Glomerular endothelial cell (primary cell): ENCODE data around the gene EPHB1. TPM values are rescaled to one million over a fixed set of nuclear protein-coding genes. Genes with fewer than 3 reads are reported as not detected.
"Not testable (repeated sequence)": the region's sequence is repeated elsewhere in the genome, so short reads cannot be mapped to it uniquely, and the experiment has no call there.

Experiments used
- DNase-seq: peaks from one replicate; pipeline ENCODE4 v3.0.0-alpha.2; 2011; ENCODE audit warnings: low read depth, low spot score; ENCODE audit errors: extremely low read depth
- total RNA-seq: library from RNA; depleted of rRNA; stranded (reverse); fragments of >200 nt; gene quantifications from 2 replicates; pipeline ENCODE4 v1.2.3, GENCODE V29; 2015

The EPHB1 gene
- total RNA-seq, 1 donor from 2014 or later = 25.7 TPM

DNA sequence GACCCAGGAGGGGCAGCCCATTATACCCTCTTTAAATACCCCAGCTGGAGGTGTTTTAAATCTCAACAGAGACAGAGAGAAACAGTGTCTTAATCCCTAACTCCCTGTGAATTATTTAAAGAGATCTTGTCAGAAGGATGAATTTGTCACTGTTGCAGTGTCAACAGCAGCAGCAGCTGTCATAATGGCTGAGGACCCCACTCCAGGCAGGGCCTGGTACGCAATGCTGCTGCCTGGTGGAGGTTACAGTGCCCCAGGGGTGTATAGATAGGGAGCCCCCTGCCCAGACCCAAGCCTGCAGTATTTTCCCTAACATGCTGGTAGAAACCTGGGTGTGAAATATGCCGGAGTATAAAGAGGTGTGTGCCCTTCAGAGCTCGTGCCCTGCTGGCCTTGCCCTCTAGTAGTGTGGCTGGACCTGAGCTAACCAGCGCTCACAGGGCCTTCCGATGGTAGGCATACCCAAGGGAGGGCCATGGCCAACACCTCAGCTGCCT lies 143.0 kb downstream of the EPHB1 start:
- DNase-seq = no peak

DNA sequence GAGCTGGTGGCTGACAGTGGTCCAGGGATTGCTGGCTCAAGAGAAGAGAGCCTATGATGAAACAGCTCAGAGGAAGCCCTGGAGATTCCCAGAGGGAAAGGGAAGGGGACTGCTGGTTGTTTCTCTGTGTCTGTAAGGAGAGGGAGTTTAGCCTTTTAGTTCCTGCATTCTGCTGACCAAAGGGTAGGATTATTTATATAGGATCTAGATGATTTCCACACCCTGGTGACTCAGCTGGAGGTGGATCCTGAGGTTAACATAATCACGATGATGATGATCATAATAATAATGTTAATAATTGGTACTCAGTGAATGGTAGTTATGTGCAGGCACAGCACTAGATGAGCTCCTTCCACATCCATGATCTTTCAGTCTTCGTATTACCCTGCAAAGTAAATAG lies 144.9 kb downstream of the EPHB1 start:
- DNase-seq = no peak

DNA sequence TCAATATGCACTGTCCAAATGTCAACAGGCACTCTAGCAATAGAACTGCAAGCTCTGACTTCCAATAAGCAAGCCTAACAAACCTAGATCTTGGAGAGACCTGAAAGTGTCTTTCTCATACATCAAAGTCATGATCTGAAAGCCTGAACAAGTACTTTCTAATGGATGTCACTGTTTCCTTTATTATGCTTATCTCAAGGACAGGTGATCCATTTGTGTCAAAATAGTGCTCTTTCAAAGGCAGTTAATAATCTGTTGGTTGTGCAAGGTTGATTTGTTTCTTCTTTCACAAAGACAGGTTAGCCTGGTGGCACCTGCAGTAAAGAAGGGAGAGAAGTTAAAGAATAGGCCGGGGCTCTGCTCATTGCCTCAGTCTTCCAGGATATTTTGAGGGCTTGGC lies 146.8 kb downstream of the EPHB1 start:
- DNase-seq = no peak

DNA sequence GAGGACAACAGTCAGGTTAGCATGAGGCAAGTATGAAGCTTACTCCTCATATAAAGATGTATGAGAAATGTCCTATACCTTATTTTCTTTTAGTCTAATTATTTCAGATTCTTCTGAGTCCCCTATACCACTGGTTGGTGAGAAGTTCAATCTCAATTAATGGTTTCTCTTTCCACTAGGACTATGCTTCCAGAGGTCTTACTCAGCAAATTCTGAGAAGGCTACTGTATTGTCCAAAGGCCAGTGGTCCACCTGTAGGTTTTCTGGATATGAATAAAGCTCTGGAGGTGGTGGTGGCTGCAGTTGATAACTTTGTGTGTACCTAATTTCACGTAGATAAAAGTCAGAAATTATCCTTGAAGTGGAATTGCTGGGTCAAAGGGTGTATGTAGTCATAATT lies 149.4 kb downstream of the EPHB1 start:
- no peak for DNase-seq

DNA sequence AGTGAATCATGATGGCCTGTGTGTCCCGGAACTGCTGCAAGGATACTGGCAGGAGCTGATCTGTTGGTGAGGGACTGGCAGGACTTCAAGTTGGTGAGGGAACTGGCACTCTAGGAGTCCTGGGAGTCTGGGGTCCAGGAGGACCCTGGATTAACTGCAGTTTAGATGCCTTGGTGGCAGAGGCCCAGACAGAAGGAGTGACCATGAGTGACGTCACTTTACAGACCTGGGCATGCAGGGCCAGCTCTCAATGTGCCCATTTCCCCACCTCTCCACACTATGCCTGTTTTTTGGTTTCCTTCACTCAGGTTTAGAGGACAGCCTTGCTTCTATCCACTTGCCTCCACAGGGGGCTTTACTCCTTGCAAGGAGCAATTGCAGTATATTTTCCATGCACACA lies 154.1 kb downstream of the EPHB1 start:
- no peak for DNase-seq

DNA sequence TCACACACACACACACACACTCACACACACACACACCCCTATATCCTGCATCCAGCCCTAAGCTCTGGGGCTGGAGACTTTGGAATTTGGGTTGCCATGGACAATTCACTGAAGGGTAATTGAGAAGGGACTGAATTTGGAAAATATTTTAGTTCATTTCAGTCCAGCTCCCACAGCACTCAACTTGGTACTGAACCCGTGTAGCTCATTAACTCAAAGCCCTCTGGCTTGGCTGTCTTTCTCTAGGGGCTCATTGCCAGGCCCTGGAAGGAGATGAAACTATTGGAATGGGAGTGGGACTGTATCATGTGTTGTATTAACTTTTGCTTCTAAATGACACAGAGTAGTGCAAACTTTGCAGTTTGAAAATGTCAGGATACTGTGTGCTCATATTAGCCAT lies 157.3 kb downstream of the EPHB1 start:
- DNase-seq = no peak

DNA sequence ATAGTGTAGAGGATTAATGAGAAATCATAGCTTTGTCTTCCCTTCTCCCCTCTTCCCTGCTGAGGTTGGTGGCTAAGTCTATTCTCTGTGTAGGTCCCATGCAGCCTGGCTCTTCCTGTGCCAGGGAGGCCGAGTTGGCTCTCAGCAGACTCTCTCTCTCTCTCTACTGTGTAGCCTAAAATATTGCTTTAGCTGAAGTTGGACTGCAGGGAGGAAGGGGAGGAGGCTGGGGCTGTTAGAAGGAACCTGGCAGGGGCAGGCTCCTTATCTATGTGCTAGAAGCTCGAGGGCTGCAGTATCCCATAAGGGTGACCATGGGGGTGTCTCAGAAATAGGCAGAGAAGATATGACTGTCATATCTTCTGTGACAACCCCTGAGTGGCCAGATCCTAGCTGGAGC lies 160.8 kb downstream of the EPHB1 start:
- DNase-seq = no peak

DNA sequence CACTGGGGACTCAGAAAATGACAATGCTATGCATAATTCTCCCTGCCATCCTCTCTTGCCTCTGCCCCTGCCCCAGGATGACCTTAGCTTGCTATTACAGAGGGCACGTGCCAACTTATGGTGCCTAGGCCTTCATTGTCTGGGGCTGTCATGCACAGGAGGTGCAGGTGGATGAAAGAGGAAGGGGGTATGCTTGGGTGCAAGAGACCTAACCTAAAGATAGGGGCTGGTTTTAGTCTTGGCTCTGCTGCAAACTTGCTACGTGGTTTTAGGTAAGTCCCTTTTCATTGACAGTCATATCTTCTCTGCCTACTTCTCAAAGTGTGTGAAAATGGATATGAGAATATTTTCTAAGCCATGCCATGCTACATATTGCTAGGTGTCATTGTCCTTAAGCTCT lies 161.3 kb downstream of the EPHB1 start:
- DNase-seq = no peak

DNA sequence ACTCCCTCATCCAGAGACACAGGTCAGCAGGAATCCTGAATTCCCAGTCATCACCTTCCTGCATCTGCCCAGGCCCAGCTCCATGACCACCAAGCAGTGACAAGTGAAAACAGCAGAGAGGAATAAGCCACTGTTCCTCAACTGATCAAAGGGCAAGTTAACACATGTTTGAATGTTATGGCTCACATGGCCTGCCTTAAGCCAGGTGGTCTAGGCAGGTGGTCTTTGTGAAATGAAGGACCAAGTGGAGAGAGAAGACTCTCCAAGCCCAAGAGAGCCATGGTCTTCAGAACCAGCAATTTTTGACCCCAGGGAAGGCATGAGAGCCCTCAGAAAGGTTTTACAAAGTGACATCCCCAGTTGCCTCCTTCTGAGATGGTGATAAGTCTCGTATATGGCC lies 161.8 kb downstream of the EPHB1 start:
- no peak for DNase-seq

DNA sequence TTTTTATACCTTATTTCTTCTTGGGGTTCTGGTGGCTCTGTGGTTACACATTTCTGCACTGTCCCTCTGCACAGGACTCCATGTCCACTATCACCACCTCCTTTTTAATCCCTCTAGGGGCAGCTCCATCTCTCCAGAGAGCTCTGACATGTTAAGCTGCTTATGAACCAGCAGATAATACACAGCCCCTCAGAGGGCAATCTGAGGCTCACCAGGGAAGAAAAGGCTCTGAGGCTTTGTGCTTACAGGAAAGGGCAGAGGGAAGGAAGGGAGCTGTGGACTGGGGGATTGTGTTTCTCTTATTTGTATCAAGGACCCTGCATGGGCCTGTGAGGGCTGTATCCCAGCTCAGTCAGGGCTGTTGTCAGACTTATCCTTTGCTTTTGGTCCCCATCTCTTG lies 164.5 kb downstream of the EPHB1 start:
- no peak for DNase-seq

DNA sequence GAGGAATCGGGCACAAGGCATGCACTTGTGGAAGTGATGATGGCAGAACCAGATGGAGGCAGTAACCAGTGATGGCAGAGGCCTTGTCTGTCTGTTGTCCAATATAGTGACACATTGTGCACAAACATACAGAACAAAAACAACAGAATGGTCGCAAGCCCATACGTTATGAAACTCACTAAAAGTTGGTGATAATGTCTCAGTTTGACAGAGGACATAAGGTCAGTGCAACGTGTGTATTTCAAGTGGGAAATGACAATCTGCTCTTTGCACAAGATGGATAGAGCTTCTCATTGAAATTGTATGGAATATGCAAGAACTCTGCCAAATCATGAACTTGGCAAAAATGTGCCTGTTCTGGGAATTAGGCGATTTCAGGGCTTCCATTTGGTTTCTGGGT lies 169.2 kb downstream of the EPHB1 start:
- no peak for DNase-seq

DNA sequence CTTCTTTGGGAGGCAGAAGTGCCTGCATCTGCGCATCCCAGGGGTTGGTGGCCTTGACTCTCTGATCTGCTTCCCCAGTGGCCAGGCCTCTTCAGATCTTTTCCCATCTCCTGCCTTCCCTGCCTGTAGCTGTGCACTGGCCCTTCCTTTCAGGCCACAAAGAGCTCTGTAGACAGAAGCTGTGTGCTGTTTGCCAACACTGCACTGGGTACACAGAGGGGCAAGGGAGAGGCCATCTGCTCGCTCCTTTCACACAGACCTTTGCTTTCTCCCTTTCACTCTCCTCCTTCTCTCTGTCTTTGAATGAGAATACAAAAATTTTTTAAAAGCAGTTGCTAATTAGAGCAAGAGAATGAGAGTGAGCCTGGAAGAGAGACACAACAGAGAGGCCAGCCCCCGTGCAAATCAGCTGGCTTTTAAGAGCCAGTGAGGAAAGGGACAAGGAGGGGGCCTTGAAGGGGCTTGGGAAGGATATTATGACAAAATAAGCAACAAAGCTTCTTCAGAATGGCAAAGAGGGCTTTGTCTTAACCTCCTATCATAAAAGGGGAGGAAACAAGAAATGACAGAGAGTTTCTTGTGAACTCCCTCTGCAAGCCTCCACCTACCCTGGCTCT lies 170.9 kb downstream of the EPHB1 start:
- DNase-seq = no peak

DNA sequence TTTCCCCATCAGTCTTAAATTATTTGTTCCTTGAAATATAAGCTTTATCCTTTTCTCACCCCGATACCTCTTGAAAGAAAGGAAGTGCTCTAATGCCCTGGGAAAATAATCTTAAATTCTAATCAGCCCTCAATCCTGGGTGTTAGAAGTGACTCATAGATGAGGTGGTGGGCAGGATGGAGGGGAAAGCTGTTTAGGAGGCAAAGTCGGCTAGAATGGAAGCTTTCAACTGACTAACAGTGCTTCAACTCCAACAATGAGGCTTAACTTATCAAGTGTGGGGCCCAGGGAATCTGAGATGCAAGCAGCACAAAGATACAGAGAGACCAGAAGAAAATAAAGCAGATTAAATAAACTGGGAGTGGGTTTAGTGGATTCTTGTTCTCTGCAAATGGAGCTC lies 175.8 kb downstream of the EPHB1 start:
- DNase-seq = no peak

DNA sequence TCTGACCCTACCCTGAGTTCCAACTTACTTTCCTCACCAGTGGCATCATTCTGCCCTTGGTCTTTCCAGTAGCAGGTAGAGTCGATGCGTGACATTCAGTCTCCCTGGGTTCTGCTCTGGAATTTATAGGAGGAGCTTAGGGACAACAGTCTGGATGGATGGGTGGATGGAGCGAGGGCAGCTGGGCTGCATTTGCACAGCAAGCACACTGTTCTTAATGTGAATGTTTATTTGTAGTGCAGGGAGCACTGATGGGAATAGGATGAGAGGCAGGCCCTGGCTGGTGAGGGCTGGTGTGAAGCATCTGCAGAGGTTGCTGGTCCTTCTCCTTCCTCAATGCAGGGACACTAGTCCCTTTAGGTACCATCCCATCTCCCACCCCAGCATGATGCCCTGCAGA lies 176.2 kb downstream of the EPHB1 start:
- no peak for DNase-seq

DNA sequence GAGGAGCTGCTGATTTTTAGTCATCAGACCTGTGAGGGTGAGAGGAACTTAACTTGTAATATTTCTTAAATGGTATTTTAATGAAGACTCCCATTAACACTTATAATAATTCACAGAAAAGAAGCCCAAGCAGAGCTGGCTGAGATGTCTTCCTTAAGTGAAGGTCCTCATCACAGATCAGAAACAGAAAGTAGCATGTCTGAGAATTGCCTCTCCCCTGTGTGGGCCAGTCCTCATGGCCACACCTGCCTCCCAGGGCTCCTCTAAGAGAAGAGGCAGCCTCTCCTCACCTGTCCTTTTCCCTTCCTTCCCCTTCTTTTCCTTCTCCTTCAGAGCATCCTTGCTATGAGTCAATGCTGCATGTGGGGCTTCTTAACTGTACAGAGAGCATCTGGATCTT lies 176.8 kb downstream of the EPHB1 start:
- not testable (repeated sequence) for DNase-seq

DNA sequence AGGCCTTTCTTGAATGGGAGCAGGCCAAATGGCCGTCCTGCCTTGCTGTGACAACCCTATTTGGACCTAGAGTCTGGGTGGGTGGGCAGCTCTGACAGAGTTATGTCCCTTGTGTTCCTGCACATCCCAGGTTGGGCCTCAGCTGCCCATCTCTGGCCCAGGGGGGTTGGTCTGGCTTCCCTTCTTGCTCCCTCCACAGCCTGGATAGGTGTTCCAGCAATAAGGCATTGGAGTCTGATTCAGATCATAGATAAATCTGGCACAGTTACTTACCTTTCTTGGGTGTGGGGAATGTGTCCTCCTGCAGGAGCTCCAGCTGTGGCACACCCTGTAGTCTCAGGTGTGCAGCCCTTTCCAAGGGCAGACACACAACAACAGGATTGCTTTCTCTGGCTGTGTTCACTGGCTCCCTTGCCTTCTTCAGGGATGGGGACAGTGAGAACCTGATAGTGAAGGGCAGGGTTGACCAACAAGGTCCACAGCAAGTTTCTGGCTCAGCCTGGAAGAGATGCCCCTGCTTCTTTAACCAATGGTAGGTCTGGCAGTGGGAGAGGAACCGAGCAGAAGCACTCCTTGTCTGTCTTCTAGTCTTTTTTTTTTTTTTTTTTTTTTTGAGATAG lies 177.9 kb downstream of the EPHB1 start:
- DNase-seq = no peak

DNA sequence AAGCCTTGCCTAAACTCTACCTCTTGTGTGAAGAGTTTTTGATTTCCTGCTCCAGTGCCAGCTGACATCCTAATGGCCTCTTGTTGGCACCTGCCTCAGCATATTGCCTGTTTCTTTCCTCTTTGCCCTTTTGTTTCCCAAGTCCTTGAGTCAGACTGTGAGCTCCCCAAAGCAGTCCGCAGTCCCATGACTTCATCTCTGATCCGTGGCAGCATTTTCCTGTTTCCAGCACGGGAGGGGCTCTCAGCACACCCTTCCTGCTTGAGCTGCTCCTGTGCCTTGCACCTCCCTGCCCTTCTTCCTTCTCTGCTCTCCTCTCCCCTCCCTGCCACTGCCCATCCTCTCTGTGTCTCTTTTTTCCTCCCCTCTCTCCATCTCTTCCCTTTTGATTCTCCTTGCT lies 179.6 kb downstream of the EPHB1 start:
- DNase-seq = no peak

DNA sequence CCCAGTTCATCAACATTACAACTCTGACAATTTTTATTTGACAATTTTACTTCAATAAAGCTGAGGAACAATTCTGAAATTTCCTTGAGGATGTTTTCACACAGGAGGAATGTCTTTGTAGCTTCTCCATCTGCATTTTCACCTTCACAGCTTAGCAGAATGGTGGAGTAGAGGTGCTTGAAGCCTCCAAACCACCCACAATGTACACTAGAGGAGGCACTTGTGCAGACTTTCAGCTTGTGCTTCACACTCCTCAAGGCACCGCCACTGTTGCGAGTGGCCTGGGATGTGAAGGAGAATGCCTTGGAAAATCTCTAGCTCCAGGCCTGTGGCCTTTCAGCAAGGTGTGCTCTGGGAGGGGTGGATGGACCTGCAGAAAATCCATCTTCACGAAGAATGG lies 181.9 kb downstream of the EPHB1 start:
- no peak for DNase-seq

DNA sequence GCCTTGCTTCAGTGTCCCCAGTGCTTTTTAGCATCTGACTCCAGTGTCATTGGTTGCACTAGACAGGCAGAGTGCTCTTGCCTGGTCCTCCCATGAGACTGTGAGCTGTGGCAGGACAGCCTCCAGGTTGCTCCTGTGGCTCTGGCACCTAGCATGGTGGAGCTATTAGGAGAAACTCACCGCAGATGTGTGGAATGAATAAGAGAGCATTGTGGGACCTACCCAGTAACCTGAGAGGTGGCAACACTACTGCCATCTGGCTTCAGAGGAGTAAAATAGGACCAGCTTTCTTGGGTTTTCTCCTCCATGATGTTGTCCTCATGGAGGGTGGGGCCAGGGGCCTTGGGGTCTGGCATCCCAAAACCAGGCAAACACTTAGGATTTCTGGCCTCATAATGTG lies 183.6 kb downstream of the EPHB1 start:
- DNase-seq = no peak

DNA sequence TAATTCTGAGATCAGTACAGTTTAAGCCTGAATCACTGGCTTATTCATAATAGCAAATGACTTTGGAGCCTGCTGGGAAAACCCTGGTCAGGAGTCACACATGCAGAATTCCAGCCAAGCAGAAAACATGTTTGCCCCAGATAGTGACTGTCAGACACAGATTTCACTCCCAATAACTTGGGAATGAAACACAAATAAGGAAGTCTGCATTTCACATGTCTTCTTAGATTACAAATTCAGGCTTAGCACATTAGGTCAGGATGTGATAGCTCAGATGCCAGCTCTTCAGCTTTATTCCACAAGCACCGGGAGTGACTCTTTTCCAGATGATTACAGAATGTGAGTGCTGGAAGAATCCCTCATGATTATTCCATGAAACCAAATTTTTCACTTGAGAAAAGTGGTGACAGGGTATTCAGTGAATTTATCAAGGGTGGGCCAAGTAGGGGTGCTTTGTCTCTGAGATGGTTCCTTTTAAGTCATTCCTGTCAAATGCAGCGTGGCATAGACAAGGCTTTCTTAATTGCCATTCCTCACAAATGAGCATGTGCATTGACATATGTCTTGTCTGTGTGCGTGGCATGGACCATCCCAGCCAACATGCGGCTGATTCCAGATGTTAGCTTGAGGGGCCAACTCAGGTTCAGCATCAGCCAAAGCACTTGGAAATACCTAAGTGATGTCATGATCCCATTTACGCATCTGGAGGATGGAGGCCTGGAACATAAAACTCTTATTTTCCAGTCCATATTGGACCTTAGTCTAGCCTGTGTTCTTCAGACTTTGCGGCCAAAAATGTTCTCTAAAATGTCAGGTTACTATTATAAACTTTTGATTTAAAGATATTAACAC lies 191.0 kb downstream of the EPHB1 start:
- DNase-seq = no peak

DNA sequence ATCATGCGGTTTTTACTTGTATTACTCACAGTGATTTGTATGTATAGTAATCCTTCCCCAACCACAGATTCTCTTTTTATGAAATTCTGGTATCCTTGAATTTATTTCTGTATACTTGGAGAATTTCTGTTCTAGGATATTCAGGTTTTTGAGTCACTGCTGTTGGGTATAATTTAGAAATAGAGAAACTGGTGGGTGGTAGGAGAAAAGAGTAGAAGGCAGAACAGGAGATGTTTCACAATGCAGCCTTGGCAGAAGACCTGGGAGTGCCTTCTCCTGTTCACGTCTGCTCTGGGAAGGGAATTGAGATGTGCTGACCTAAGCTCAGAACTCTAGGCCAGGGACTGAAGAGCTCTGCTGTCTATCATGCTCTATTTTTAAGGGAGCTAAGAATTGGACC lies 193.6 kb downstream of the EPHB1 start:
- no peak for DNase-seq

DNA sequence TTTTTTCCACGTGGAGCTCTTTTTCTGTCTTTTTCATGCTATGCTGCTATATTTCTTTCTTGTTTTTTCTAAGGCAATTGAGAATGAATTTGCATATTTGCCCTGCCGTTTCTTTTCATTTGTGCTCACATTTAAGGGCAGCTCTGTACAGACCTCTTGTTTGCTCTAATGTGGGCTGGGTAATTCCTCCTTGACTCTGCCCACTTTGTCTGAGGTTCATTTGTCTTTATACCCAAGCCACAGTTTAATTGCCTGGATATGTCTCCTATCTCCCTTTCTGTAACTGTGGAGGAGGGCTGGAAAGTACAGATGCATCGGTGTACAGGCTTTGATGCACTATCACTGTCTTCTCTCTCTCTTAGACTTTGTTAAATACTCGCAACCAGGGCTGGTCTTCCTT lies 195.9 kb downstream of the EPHB1 start:
- no peak for DNase-seq
